NB4 (cell line): ENCODE results near the gene NUDT7.

ENCODE experiments used
- DNase-seq: peaks from one replicate; pipeline ENCODE4 v3.0.0; 2010; ENCODE audit warnings: low read depth
- H3K4me3 ChIP-seq: one replicate; pipeline ENCODE4 v1.5.1; 2011; ENCODE audit warnings: mild to moderate bottlenecking, low read depth, low read length, moderate library complexity
- MYC ChIP-seq: IDR thresholded peaks from 2 replicates; pipeline ENCODE4 v1.6.1; 2011; ENCODE audit warnings: low read depth, low read length
- POLR2A ChIP-seq: IDR thresholded peaks from 2 replicates; pipeline ENCODE4 v1.6.1; 2011; ENCODE audit warnings: mild to moderate bottlenecking; ENCODE audit not compliant: insufficient read length; ENCODE audit errors: extremely low read depth
- TF ChIP-seq, protein P1 (sequence below): IDR thresholded peaks from 2 replicates; pipeline ENCODE4 v1.6.1; 2011; ENCODE audit warnings: low read depth, low read length
- TF ChIP-seq, protein P2 (sequence below): IDR thresholded peaks from one replicate; pipeline ENCODE4 v1.5.1; 2012; ENCODE audit warnings: low read depth, low read length

NUDT7 gene

GRCh38 chr16:77679901-77680300, 42.4 kb upstream of the NUDT7 start:
- H3K4me3 ChIP-seq = peak overlapping the region; percentile 55
- TF ChIP-seq, protein P1, sequence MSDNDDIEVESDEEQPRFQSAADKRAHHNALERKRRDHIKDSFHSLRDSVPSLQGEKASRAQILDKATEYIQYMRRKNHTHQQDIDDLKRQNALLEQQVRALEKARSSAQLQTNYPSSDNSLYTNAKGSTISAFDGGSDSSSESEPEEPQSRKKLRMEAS = 0 out of 2 replicates have a peak, but pooled peaks have one; percentile 5
- TF ChIP-seq POLR2A (no peak), MYC (peak; percentile 77; the same call in 1 of the 2 replicates)
- TF ChIP-seq, protein P2, sequence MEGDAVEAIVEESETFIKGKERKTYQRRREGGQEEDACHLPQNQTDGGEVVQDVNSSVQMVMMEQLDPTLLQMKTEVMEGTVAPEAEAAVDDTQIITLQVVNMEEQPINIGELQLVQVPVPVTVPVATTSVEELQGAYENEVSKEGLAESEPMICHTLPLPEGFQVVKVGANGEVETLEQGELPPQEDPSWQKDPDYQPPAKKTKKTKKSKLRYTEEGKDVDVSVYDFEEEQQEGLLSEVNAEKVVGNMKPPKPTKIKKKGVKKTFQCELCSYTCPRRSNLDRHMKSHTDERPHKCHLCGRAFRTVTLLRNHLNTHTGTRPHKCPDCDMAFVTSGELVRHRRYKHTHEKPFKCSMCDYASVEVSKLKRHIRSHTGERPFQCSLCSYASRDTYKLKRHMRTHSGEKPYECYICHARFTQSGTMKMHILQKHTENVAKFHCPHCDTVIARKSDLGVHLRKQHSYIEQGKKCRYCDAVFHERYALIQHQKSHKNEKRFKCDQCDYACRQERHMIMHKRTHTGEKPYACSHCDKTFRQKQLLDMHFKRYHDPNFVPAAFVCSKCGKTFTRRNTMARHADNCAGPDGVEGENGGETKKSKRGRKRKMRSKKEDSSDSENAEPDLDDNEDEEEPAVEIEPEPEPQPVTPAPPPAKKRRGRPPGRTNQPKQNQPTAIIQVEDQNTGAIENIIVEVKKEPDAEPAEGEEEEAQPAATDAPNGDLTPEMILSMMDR = no peak
- peak; percentile 100 for DNase-seq

GRCh38 chr16:77680496-77680895, 41.8 kb upstream of the NUDT7 start:
- TF ChIP-seq, protein P1 = no peak
- TF ChIP-seq, protein P2 = no peak
- TF ChIP-seq MYC (no peak), POLR2A (no peak)
- peak overlapping the region; percentile 81 for H3K4me3 ChIP-seq
- no peak for DNase-seq

DNA sequence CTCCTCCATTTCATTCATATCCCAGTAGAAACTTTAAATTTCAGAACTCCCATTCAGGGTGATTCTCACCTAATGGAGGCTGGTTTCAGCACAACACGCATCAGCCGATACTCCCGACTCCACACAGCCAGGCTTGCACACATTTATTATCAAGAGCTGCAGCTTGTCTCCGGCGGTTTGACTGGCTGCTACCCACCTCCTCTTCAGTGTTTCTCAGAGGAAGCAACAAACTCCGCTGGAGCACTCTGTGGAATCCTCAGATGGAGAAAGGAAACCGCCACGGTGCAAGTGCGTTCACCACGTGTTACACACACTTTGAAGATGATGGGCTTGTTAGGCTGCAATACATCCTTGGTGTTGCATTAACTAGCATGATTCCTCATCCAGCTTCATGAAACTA, 39.7 kb upstream of the NUDT7 start:
- H3K4me3 ChIP-seq = peak overlapping the region; percentile 81
- TF ChIP-seq MYC = no peak
- TF ChIP-seq, protein P1 = no peak
- no peak for TF ChIP-seq POLR2A
- TF ChIP-seq, protein P2 = no peak
- peak; percentile 81 for DNase-seq

DNA sequence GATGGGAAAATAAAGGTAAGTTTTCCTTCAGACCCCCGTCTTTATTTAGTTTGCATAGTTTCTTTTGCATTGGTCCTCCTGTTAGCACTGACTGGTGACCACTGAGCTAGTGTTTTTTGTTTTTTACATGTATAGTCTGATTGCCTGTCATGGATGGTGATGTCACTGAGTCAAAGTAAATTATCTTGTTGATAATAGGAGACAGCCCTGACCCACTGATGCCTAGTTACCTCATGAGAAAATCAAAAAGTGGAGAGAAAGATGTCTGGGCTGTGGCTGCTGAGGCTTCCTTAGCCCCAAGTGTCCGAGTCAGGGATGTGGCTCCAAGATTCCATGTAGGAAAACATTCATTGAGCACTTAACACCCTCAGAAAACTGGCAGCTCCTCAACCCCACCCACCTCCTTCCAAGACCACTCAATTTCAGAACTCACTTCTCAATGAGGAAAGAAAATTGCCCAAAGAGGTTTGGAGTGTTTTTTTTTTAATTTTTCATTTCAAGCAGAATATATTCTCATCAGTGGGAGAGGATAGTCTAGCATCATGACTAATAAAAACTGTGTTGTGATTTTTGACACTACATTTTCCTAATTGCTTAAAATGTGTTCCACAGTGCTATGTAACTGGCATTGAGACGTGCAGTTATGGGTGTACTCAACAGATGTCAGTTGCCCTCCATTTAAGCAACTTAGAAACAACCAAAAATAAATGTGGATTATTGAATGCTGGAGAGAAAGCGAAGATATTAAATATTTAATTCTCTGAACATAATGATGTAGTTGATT, 38.7 kb upstream of the NUDT7 start:
- no peak for DNase-seq
- H3K4me3 ChIP-seq = no peak overlapping the region
- TF ChIP-seq, protein P1 = no peak
- TF ChIP-seq MYC (no peak), POLR2A (no peak)
- TF ChIP-seq, protein P2 = no peak

DNA sequence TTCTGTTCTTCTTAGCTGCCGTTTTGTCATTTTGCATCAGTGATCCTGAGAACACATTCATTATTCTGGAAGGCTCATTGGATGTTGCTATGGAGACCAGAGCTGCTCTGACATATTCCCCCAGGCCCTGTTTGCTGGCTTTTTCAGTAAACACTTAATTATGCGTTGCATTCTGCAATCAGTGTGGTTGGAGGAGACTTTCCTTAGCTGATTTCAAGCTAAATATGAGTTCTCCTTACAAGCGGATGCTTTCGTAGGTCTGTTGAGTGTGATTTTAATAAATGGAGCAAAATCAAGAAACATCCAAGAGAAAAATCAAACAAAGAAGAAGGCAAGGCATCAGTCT, 38.2 kb upstream of the NUDT7 start:
- TF ChIP-seq, protein P1 = no peak
- TF ChIP-seq, protein P2 = no peak
- TF ChIP-seq MYC (no peak), POLR2A (no peak)

More for the DNA sequence above, 38.2 kb upstream of the NUDT7 start:
- DNase-seq = peak; percentile 84
- H3K4me3 ChIP-seq = no peak overlapping the region
